Neural progenitor cell (in vitro differentiated cells): ENCODE measurements around the gene HELZ2.

Experiments used
- EZH2 ChIP-seq: fragments of 200-600 bp; sonication (generic); IDR thresholded peaks from 2 replicates; pipeline ENCODE4 v1.6.1; 2017; ENCODE audit warnings: antibody characterized with exemption, mild to moderate bottlenecking, moderate library complexity
- EZH2phosphoT487 ChIP-seq: fragments of 200-600 bp; sonication (generic); IDR thresholded peaks from 2 replicates; pipeline ENCODE4 v1.6.1; 2017; ENCODE audit warnings: antibody characterized with exemption
- TF ChIP-seq, protein P1 (sequence below): fragments of 200-600 bp; sonication (generic); IDR thresholded peaks from 2 replicates; pipeline ENCODE4 v1.5.1; 2017; ENCODE audit warnings: antibody characterized with exemption, mild to moderate bottlenecking

DNA sequence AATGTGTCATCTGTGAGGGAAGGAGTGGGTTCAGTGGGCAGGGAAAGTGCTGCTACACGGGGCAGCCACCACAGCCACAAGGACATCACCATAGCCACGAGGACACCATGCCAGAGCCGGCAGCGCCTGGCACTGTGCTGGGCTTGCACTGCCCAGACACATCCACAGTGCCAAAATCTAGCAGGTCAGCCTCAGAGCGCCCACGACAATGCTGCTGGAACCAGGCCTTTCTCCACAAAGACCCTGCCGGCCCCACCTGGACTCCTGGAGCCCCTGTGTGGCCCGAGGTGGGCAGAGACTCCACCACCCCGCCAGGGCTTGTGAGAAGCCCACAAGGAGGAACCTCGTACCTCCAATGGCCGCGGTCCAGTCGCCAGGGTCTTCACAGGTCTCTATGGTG, 18.6 kb upstream of the HELZ2 start:
- TF ChIP-seq, protein P1, sequence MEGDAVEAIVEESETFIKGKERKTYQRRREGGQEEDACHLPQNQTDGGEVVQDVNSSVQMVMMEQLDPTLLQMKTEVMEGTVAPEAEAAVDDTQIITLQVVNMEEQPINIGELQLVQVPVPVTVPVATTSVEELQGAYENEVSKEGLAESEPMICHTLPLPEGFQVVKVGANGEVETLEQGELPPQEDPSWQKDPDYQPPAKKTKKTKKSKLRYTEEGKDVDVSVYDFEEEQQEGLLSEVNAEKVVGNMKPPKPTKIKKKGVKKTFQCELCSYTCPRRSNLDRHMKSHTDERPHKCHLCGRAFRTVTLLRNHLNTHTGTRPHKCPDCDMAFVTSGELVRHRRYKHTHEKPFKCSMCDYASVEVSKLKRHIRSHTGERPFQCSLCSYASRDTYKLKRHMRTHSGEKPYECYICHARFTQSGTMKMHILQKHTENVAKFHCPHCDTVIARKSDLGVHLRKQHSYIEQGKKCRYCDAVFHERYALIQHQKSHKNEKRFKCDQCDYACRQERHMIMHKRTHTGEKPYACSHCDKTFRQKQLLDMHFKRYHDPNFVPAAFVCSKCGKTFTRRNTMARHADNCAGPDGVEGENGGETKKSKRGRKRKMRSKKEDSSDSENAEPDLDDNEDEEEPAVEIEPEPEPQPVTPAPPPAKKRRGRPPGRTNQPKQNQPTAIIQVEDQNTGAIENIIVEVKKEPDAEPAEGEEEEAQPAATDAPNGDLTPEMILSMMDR: no peak
- TF ChIP-seq EZH2: no peak
- TF ChIP-seq EZH2phosphoT487: no peak
